ENCODE results near the gene MTNR1A.
"Not testable (repeated sequence)": the region's sequence is repeated elsewhere in the genome, so short reads cannot be mapped to it uniquely, and the experiment has no call there.

Gene MTNR1A

DNA sequence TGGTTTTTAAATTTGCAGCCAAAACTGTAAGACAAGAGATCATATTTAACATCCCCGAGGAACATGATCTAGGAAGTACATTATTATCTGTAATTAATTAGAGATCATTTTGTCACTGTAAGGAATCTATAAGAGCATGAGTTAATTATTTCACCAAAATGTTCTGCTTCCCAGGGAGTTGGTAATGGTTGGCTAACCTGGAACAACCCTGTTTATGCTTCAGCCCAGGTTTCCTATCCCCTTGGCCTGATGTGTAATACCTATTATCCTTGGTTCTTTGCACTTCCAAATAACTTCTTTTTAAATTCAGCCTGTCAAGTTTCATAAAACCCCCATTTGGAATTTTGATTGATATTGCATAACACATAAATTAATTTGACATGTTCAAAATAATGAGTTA is 6.4 kb upstream of the MTNR1A start:
- no peak for DNase-seq (ENCODE audit: low spot score)

DNA sequence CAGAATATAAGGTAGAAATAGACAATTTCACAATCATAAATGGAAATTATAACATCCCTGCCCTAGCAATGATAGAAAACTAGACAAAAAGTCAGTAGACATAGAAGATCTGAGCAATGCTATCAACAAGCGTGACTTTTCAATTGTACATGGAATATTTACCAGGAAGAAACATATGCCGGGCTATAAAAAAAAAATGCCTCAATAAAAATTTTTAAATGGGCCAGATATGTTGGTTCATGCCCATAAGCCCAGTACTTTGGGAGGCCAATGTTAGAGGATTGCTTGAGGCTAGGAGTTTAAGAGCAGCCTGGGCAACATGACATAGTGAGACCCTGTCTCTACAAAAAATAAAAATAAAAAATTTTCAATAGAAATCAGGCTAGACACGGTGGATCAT is 5.3 kb upstream of the MTNR1A start:
- no peak for DNase-seq (ENCODE audit: low spot score)

- no peak for DNase-seq (ENCODE audit: low spot score)
Measured at GRCh38 chr4:186557486-186557885, 2.1 kb upstream of the MTNR1A start.

- DNase-seq (ENCODE audit: low spot score) = no peak
Measured at GRCh38 chr4:186557061-186557460, 1.7 kb upstream of the MTNR1A start.

- DNase-seq (ENCODE audit: low spot score) = no peak
Measured at GRCh38 chr4:186554539-186554913, 841 bp downstream of the MTNR1A start.

DNA sequence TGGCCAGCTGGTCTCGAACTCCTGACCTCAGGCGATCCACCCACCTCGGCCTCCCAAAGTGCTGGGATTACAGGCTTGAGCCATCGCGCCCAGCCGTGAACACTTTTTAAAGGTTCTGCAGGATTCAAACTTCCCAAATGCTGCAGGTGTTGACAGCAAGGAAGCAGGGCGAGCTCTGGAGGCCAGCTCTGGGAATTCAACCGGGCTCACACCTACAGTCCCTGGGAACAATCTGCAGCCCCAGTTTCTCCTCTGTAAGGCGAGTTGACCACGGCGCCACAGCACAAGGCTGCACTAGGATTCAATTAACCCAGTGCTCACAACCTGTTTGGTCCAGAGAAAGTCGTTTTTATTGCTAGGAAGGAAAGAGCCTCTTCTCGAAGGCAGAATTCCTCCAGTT is 1.6 kb downstream of the MTNR1A start:
- no peak for DNase-seq (ENCODE audit: low spot score)

DNA sequence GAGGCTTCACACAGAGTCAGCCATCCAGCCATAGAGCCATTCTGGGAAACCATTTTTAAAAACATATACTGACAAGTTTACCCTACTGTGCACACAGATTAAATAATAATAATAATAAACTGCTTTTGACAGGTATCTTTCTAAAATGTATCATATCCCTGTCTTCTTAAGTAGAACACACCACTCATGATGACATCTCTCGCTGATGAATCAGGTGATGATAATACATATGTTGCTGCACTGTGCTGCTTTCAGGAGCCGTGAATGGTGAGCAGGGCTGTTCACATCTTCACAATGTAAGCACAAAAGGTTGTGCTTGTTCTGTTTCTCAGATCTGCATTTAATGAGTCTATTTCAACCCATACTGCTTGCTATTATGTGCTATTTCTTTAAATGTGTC is 3.5 kb downstream of the MTNR1A start:
- DNase-seq (ENCODE audit: low spot score) = no peak

DNA sequence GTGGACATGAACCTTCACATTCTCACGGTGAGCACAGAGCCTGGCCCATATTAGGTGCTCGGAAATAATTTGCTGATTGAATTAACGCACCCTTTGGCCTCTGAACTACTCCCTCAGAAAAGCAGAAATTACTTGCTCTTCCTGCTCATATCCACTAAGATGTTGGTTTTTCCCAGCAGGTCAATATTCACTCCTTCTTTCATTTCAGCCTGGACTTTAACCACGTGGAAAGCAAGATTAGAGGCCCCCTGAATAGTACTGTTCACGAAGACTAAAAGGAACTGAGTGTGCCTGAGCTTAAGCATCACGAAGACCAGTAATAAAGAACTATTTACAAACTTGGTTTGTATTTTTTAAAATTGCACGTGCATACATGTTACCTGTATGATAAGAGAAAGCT is 9.9 kb downstream of the MTNR1A start:
- no peak for DNase-seq (ENCODE audit: low spot score)

DNA sequence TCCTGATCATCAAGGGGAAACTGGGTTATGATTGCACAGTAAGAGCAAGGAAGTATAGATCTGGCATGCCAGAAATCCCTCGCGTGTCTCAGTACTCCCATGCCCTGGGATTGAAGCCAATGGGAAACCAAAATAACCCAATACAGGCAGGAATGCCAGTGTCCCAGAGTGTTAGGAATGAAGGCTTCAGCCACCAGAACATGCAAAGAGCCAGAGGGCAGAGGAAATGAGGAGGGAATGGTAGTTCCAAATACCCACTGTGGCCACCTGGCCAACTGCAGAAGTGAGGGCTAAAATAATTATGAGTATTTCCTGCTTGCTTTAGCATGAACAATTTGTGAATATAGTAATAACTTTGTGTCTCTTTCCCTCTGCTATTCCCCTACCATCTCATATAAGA is 12.2 kb downstream of the MTNR1A start:
- DNase-seq (ENCODE audit: low spot score) = no peak

GRCh38 chr4:186541801-186542200 is 13.6 kb downstream of the MTNR1A start:
- no peak for DNase-seq (ENCODE audit: low spot score)

DNA sequence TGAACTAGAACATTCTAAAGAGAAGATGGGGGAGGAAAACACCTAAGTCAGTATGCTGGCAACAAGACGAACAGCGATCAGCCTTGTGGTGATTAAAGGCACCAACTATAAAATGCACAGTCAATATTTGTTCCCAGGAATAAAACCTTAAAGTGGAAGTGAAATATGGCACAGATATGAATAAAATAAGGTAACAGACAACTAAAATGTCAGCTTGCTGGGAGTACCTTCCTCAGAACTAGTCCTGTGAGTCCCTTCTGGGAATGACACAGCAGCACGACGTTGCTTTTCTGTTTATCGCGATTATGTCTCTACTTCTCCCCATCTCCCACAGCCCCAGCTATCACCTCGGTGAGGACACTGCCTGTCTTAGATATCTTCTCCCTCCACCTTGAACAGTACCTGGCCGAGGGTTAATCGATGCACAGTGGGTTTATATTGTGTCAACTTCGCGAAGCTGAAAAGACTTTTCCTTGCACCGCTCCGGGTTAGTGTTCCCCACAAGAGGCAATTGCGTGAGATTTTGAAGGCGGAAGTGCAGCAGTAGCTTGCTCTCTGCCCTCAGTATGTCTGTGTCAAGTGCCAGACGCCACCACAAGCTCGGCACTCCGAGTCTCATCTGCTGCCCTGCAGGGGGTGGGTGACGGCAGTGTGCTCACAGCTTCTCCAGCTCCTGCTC is 17.4 kb downstream of the MTNR1A start:
- no peak for DNase-seq (ENCODE audit: low spot score)

- DNase-seq (ENCODE audit: low spot score) = no peak
Measured at GRCh38 chr4:186536285-186536684, 19.1 kb downstream of the MTNR1A start.

DNA sequence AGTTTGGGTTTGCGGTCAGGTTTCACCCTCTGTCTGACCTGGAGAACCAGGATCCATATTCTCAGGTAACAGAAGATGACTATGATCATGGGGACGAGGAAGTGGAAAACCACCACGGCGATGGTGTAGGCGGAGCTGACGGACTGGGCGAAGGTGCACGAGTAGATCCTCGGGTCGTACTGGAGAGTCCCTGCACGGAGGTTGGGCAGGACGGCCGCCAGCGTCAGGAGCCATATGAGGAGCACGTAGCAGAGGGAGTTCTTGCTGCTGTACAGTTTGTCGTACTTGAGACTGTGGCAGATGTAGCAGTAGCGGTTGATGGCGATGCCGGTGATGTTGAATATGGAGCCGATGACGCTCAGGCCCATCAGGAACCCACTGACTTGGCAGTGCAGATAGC is 21.3 kb downstream of the MTNR1A start:
- no peak for DNase-seq (ENCODE audit: low spot score)

DNA sequence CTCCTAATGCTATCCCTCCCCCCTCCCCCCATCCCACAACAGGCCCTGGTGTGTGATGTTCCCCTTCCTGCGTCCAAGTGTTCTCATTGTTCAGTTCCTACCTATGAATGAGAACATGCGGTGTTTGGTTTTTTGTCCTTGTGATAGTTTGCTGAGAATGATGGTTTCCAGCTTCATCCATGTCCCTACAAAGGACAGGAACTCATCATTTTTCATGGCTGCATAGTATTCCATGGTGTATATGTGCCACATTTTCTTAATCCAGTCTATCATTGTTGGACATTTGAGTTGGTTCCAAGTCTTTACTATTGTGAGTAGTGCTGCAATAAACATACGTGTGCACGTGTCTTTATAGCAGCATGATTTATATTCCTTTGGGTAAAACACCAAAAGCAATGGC is 31.4 kb downstream of the MTNR1A start:
- DNase-seq (ENCODE audit: low spot score) = not testable (repeated sequence)

DNA sequence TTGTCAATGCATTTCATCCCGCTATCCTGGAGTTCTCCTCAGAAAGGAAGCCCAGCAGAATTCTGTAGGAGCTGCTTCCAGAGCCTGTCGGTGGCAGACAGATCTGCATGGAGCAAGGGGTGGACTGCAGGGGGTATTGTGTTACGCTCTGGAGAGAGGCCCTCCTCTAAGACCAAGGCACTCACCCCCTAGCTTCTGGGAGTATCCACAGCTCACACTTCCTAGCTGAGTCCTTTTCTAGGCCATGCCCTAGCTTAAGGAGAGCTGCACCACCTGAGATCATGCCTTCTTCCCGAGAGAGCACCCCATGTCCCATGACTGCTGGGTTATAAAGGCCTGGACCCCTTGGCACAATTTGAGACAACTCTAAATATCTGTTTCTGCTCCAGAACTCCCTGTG is 39.1 kb downstream of the MTNR1A start:
- DNase-seq (ENCODE audit: low spot score) = no peak

- no peak for DNase-seq (ENCODE audit: low spot score)
Measured at GRCh38 chr4:186514271-186514950, 41.0 kb downstream of the MTNR1A start.

- not testable (repeated sequence) for DNase-seq (ENCODE audit: low spot score)
Measured at GRCh38 chr4:186504771-186505170, 50.6 kb downstream of the MTNR1A start.

DNA sequence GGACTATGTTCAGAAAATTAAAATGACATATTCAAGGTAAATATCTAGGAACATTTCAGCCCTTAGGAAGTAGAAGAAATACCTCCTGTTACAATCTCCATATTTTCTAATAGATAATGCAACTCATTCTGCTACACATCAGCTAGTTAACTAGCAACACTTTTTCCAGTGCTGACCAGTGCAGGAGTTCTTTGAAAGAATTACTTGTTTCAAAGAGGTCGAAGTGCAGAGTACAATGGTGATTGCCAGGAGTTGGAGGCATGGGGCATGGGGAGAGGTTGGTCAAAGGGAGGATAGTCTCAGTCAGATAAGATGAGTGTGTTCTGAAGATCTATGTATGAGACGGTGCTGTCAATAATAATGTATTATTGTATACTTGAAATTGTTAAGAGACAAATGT is 53.1 kb downstream of the MTNR1A start:
- DNase-seq (ENCODE audit: low spot score) = no peak

DNA sequence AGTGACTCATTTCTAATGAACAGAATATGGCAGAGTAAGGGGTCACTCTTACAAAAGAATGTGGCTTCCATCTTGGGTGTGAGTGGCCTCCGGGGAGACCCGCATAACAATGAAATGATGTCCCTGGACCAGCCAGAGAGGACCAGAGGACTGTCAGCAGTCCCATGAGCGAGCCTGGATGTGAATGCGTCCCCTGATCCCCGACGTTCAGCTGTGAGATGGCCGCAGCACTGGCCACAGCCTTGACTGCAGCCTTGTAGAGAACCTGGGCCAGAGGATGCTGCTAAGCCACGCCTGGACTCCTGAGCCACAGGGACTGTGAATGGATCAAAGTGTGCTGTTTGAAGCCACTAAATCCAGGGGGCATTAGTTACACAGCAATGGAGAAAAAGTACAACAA is 53.8 kb downstream of the MTNR1A start:
- no peak for DNase-seq (ENCODE audit: low spot score)

DNA sequence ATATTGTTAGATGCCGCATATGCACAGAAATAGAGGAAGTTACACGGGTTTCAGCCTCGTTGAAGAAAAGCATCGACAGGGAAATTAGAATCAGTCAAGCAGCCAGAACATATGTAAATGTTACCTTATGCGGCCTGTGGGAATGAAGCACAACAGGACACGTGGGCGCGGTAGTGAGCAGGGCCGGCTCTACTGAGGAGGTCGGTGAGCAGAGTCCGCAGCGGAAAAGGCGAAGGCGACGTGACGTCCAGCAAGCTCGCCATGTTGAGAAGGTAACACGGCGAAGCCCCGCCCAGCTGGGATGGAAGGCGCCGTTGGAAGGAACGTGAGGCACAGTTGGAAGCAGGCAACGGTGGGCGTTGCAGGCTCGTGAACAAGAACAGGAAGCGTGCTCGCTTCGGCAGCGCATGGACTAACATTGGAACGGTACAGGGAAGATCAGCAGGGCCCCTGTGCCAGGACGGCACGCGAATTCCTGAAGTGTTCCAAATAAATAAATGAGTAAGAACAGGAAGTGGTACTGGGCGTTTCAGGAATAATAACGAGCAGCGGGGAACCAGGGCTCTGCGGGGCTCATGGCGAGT is 54.6 kb downstream of the MTNR1A start:
- peak; percentile 6 for DNase-seq (ENCODE audit: low spot score)

GRCh38 chr4:186499467-186499866 is 55.9 kb downstream of the MTNR1A start:
- no peak for DNase-seq (ENCODE audit: low spot score)

- DNase-seq (ENCODE audit: low spot score) = no peak
Measured at GRCh38 chr4:186497043-186497442, 58.3 kb downstream of the MTNR1A start.

DNA sequence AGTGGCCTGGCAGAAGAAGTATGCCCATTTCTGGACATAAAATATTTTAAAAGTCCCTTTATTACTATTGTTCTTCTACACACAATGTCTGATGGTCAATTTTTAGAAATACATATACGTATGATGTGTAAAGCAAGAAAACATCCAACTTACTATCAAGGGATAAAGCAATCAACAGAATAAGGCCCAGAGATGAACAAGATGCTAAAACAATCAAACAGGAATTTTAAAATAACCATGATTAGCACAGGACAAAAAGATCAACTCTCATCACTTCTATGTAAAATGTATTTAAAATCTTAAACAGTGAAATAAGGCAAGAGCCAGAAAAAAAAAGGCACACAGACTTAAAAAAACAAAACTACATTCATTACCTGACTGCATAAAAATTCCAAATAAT is 60.9 kb downstream of the MTNR1A start:
- DNase-seq (ENCODE audit: low spot score) = no peak

DNA sequence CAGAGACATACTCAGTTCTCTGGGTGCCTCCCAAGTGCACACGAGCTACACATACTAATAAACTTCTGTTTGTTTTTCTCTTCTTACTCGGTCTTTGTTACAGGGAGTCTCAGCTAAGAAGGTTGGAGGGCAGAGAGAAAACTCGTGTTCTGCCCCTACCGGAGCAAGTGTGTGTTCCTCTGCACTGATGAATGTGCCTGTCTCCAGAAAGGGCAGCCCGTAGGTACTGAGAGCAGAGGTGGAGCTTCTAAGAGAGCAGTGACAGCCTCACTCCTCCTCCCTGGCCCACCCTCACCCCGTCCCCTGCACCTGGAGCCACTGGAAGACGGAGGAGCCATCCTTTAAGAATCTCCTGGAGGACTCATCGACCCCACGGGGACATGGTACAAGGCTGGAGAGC is 67.6 kb downstream of the MTNR1A start:
- DNase-seq (ENCODE audit: low spot score) = no peak
